ENCODE measurements around the gene AAGAB.

AAGAB gene

GRCh38 chr15:67259806-67260205 is 5.3 kb upstream of the AAGAB start:
- TF ChIP-seq POLR2AphosphoS5 (IDR thresholded peaks at IDR 0.05; ENCODE audit: low read depth, low read length) (no peak), SIN3A (IDR thresholded peaks at IDR 0.05; ENCODE audit: borderline replicate concordance, insufficient read depth, low read length) (no peak), REST (IDR thresholded peaks at IDR 0.05; ENCODE audit: insufficient read depth in 1 of 2, low read depth in 2 of 2, low read length in 2 of 2) (no peak)

- no peak for TF ChIP-seq TAF1 (IDR thresholded peaks at IDR 0.05; ENCODE audit: borderline replicate concordance, insufficient read depth, low read length)
- TF ChIP-seq REST (IDR thresholded peaks at IDR 0.05; ENCODE audit: insufficient read depth in 1 of 2, low read depth in 2 of 2, low read length in 2 of 2), result no peak
- no peak for TF ChIP-seq POLR2AphosphoS5 (IDR thresholded peaks at IDR 0.05; ENCODE audit: low read depth, low read length)
- no peak for TF ChIP-seq SIN3A (IDR thresholded peaks at IDR 0.05; ENCODE audit: borderline replicate concordance, insufficient read depth, low read length)
- TF ChIP-seq FOXP2 (optimal IDR thresholded peaks at IDR 0.05; ENCODE audit: borderline replicate concordance, extremely low read depth, extremely low read length, insufficient read depth), result no peak
Observed at GRCh38 chr15:67259379-67259778, 4.9 kb upstream of the AAGAB start.

GRCh38 chr15:67256051-67256450 is 1.6 kb upstream of the AAGAB start:
- TF ChIP-seq FOXP2 (optimal IDR thresholded peaks at IDR 0.05; ENCODE audit: borderline replicate concordance, extremely low read depth, extremely low read length, insufficient read depth) (no peak), POLR2AphosphoS5 (IDR thresholded peaks at IDR 0.05; ENCODE audit: low read depth, low read length) (no peak), SIN3A (IDR thresholded peaks at IDR 0.05; ENCODE audit: borderline replicate concordance, insufficient read depth, low read length) (no peak), REST (IDR thresholded peaks at IDR 0.05; ENCODE audit: insufficient read depth in 1 of 2, low read depth in 2 of 2, low read length in 2 of 2) (no peak), TAF1 (IDR thresholded peaks at IDR 0.05; ENCODE audit: borderline replicate concordance, insufficient read depth, low read length) (no peak)

- TF ChIP-seq SIN3A (IDR thresholded peaks at IDR 0.05; ENCODE audit: borderline replicate concordance, insufficient read depth, low read length) (no peak), POLR2AphosphoS5 (IDR thresholded peaks at IDR 0.05; ENCODE audit: low read depth, low read length) (no peak), FOXP2 (optimal IDR thresholded peaks at IDR 0.05; ENCODE audit: borderline replicate concordance, extremely low read depth, extremely low read length, insufficient read depth) (no peak), REST (IDR thresholded peaks at IDR 0.05; ENCODE audit: insufficient read depth in 1 of 2, low read depth in 2 of 2, low read length in 2 of 2) (no peak), TAF1 (IDR thresholded peaks at IDR 0.05; ENCODE audit: borderline replicate concordance, insufficient read depth, low read length) (no peak)
Observed at GRCh38 chr15:67253549-67254237, 768 bp downstream of the AAGAB start.

- TF ChIP-seq FOXP2 (optimal IDR thresholded peaks at IDR 0.05; ENCODE audit: borderline replicate concordance, extremely low read depth, extremely low read length, insufficient read depth), result no peak
- TF ChIP-seq REST (IDR thresholded peaks at IDR 0.05; ENCODE audit: insufficient read depth in 1 of 2, low read depth in 2 of 2, low read length in 2 of 2), result no peak
- no peak for TF ChIP-seq POLR2AphosphoS5 (IDR thresholded peaks at IDR 0.05; ENCODE audit: low read depth, low read length)
- TF ChIP-seq TAF1 (IDR thresholded peaks at IDR 0.05; ENCODE audit: borderline replicate concordance, insufficient read depth, low read length), result no peak
- TF ChIP-seq SIN3A (IDR thresholded peaks at IDR 0.05; ENCODE audit: borderline replicate concordance, insufficient read depth, low read length), result no peak
Observed at GRCh38 chr15:67253101-67253500, 1.4 kb downstream of the AAGAB start.
